Loucy (cell line): Measurements from ENCODE around the gene ENTREP3.
"Not testable (repeated sequence)": the region's sequence is repeated elsewhere in the genome, so short reads cannot be mapped to it uniquely, and the experiment has no call there.

Experiments used
- H2AFZ ChIP-seq: fragments of 200-600 bp; sonication (generic); 2 replicates; pipeline ENCODE4 v1.6.0; 2016; ENCODE audit warnings: antibody characterized with exemption, mild to moderate bottlenecking, low read length, moderate library complexity
- H3F3A ChIP-seq: fragments of 200-600 bp; 2 replicates; pipeline ENCODE4 v1.6.0; 2016; ENCODE audit warnings: antibody characterized with exemption, low read depth, mild to moderate bottlenecking
- H3K27me3 ChIP-seq: fragments of 200-600 bp; sonication (generic); 2 replicates; pipeline ENCODE4 v1.6.1; 2014; ENCODE audit warnings: low read length, mild to moderate bottlenecking; ENCODE audit not compliant: insufficient read depth, poor library complexity, severe bottlenecking
- H3K36me3 ChIP-seq: fragments of 200-600 bp; sonication (generic); 2 replicates; pipeline ENCODE4 v1.6.1; 2016; ENCODE audit warnings: low read length; ENCODE audit not compliant: insufficient read depth
- H3K4me1 ChIP-seq: fragments of 200-600 bp; sonication (generic); 2 replicates; pipeline ENCODE4 v1.5.1; 2014; ENCODE audit warnings: low read length, mild to moderate bottlenecking; ENCODE audit not compliant: insufficient read depth, poor library complexity, severe bottlenecking
- H3K4me2 ChIP-seq: fragments of 200-600 bp; sonication (generic); 2 replicates; pipeline ENCODE4 v1.6.0; 2014; ENCODE audit warnings: antibody characterized with exemption, low read length, low read depth, mild to moderate bottlenecking; ENCODE audit not compliant: poor library complexity, severe bottlenecking
- H3K4me3 ChIP-seq: fragments of 200-600 bp; sonication (generic); 2 replicates; pipeline ENCODE4 v1.5.1; 2014; ENCODE audit warnings: low read length, mild to moderate bottlenecking, mixed read lengths; ENCODE audit not compliant: poor library complexity, severe bottlenecking
- H3K79me2 ChIP-seq: fragments of 200-600 bp; sonication (generic); 2 replicates; pipeline ENCODE4 v1.6.1; 2014; ENCODE audit warnings: low read length; ENCODE audit not compliant: insufficient read depth
- H3K9ac ChIP-seq: fragments of 200-600 bp; sonication (generic); 2 replicates; pipeline ENCODE4 v1.6.0; 2014; ENCODE audit warnings: mild to moderate bottlenecking, low read depth, low read length, moderate library complexity; ENCODE audit not compliant: poor library complexity, severe bottlenecking
- H3K9me2 ChIP-seq: fragments of 200-600 bp; sonication (generic); replicated peaks from 2 replicates; pipeline ENCODE4 v1.6.1; 2016; ENCODE audit warnings: low read depth, low read length, mixed read lengths
- H3K9me3 ChIP-seq: fragments of 200-600 bp; sonication (generic); 2 replicates; pipeline ENCODE4 v1.6.1; 2014; ENCODE audit warnings: mild to moderate bottlenecking, antibody characterized with exemption, low read length, low read depth; ENCODE audit not compliant: insufficient read depth
- H4K20me1 ChIP-seq: fragments of 200-600 bp; sonication (generic); 2 replicates; pipeline ENCODE4 v1.6.0; 2014; ENCODE audit warnings: antibody characterized with exemption, low read length, mild to moderate bottlenecking; ENCODE audit not compliant: insufficient read depth, poor library complexity, severe bottlenecking
- CTCF ChIP-seq: fragments of 200-600 bp; sonication (generic); conservative IDR thresholded peaks from 2 replicates; pipeline ENCODE4 v1.5.1; 2014; ENCODE audit warnings: mild to moderate bottlenecking, antibody characterized with exemption, low read length
- EZH2phosphoT487 ChIP-seq: fragments of 200-600 bp; IDR thresholded peaks from 2 replicates; pipeline ENCODE4 v1.6.1; 2018; ENCODE audit warnings: antibody characterized with exemption, mild to moderate bottlenecking, moderate library complexity, borderline replicate concordance

Gene ENTREP3

DNA sequence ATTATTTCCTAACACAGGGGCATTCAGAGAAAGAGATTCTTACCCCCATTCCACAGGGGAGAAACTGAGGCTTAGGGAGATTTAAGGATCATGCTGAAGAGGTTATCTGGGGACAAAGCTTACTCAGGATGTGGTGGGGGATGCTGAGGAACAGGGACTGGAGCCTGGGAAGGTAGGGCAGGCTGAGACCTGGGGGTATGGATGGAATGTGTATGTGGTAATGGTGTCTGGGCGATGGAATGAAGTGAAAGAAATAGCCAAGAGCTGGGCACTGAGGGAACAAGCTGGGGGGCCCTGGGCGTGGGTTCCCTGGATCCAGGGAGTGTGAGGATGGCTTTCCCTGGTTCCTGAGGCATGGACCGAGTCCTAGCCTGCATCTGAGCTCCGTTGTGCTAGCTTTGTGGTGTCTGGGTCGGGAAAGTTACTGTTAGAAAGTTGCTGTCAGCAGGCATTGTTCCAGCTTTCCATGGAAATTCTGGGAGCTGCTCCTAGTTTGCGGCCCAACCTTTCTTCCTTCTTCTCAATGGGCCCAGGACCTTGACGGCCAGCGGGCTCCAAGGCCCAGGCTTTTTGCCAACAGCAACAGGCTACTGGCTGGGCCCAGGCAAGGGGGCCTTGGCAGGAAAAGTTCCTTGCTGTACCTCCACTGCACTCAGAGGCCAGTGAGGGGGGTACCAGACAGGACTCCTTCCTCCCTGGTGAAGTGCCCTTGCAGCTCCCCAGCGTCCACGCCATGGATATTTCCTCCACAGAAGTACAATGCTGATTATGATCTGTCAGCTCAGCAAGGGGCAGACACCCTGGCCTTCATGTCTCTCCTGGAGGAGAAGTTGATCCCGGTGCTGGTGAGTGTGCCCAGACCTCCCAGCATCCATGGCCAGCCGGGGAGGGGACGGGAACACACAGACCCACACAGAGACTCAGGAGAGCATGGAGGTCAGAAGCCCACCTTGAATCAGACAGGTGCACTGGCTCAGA is 23.0 kb downstream of the ENTREP3 start:
- not testable (repeated sequence) for H3K36me3 ChIP-seq, H3K9me3 ChIP-seq, H2AFZ ChIP-seq, H3K27me3 ChIP-seq, H3K9ac ChIP-seq, H4K20me1 ChIP-seq, H3K79me2 ChIP-seq, H3K4me2 ChIP-seq, H3K9me2 ChIP-seq, H3K4me3 ChIP-seq, H3F3A ChIP-seq
- H3K4me1 ChIP-seq: peaks cover 11% of the 10 kb centered on the region

- H3K79me2 ChIP-seq: peaks cover 13% of the 10 kb centered on the region
- not testable (repeated sequence) for H3K9me3 ChIP-seq, H4K20me1 ChIP-seq
Observed at GRCh38 chr1:155231302-155231701, 24.0 kb downstream of the ENTREP3 start.

GRCh38 chr1:155228096-155228427 is 27.2 kb downstream of the ENTREP3 start:
- Histone ChIP-seq H2AFZ (peak overlapping the region; percentile 47), H3K27me3 (peaks cover 5% of the 10 kb centered on the region), H3K36me3 (no peaks in the 10 kb centered on the region), H3K9me2 (no peaks in the 10 kb centered on the region), H4K20me1 (peaks cover 9% of the 10 kb centered on the region), H3K9ac (peak overlapping the region; percentile 99), H3K79me2 (peaks cover 37% of the 10 kb centered on the region), H3K4me3 (peak overlapping the region; percentile 82), H3F3A (peaks cover 5% of the 10 kb centered on the region; the same call in 1 of the 2 replicates), H3K4me1 (peaks cover 24% of the 10 kb centered on the region), H3K4me2 (peak overlapping the region; percentile 88), H3K9me3 (no peaks in the 10 kb centered on the region)
- TF ChIP-seq EZH2phosphoT487: no peak
- peak; percentile 16; the same call in 1 of the 2 replicates for TF ChIP-seq CTCF

More at GRCh38 chr1:155231302-155231701, 24.0 kb downstream of the ENTREP3 start:
- not testable (repeated sequence) for H3K27me3 ChIP-seq, H3K9me2 ChIP-seq, H3K4me2 ChIP-seq, H2AFZ ChIP-seq, H3K36me3 ChIP-seq, H3K4me3 ChIP-seq, H3K9ac ChIP-seq, H3F3A ChIP-seq
- peaks cover 13% of the 10 kb centered on the region for H3K4me1 ChIP-seq

GRCh38 chr1:155227261-155228095 is 27.8 kb downstream of the ENTREP3 start:
- peaks cover 9% of the 10 kb centered on the region for H4K20me1 ChIP-seq
- H3K9me2 ChIP-seq: no peaks in the 10 kb centered on the region
- peak overlapping the region; percentile 99 for H3K9ac ChIP-seq
- H2AFZ ChIP-seq: peak overlapping the region; percentile 85
- peaks cover 5% of the 10 kb centered on the region; the same call in 1 of the 2 replicates for H3F3A ChIP-seq
- no peaks in the 10 kb centered on the region for H3K9me3 ChIP-seq
- peaks cover 37% of the 10 kb centered on the region for H3K79me2 ChIP-seq
- H3K4me2 ChIP-seq: peak overlapping the region; percentile 90
- H3K4me3 ChIP-seq: peak overlapping the region; percentile 98
- peaks cover 24% of the 10 kb centered on the region for H3K4me1 ChIP-seq
- TF ChIP-seq CTCF (no peak; the same call in none of the 2 replicates), EZH2phosphoT487 (no peak)
- peaks cover 5% of the 10 kb centered on the region for H3K27me3 ChIP-seq
- no peaks in the 10 kb centered on the region for H3K36me3 ChIP-seq
